ENCODE measurements around the gene TIE1. TPM values are rescaled to one million over a fixed set of nuclear protein-coding genes. Genes with fewer than 3 reads are reported as not detected.

TIE1 gene
- total RNA-seq, 1 donor from 2014 or later, result 0.98 TPM

DNA sequence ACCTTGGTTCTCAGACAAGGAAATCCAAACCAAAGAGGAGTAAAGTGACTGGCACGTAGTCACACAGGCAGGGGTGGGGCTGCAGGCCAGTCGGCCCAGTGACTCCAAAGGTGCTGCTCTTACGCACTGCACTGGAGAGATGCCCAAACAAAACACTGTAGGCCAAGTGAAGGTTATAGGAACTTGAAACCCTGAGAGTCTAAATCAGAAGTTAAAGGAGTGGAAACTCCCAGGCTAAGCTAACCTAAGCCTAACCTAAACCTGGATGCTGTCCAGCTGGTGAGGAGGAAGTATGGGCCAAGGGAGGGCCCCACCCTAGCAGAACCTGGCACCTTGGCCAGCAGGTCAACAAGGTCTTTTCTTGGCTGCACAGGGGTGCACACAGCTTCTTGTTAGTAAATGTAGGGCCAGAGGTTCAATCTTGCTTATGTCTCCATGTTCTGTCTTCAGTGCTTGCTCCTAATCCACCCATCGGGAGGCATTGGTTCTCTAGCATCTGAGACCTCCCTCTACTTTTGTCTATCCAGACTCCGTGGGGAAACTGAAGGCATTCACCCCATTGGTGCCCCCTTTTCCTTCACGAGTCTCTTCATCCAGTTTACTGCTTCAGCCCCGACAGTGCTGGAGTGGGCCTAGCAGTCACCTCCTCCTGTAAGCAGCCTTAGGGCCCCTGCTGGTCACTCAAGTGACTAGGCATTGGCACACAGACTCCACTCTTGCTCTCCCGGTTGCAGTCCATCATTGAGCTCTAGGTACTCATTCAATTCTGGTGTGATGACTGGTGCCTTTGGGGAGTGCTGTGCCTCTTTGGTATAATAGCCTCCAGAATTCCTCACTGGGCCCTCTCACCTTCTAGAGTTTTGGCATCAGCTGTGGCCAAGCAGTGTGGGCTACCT, 43.9 kb upstream of the TIE1 start:
- no peak overlapping the region for H3K27ac ChIP-seq (ENCODE audit: low read depth, low read length)
- Mint-ChIP-seq H3K4me1 (ENCODE audit: low read depth, unreplicated experiment) (no peaks in the 10 kb centered on the region), H3K9me3 (ENCODE audit: unreplicated experiment) (peaks cover 12% of the 10 kb centered on the region), H3K4me3 (ENCODE audit: unreplicated experiment) (no peak overlapping the region), H3K27ac (ENCODE audit: unreplicated experiment) (no peak overlapping the region), H3K36me3 (ENCODE audit: low read depth, unreplicated experiment) (peaks cover 4% of the 10 kb centered on the region), H3K27me3 (ENCODE audit: low read depth, unreplicated experiment) (peaks cover 34% of the 10 kb centered on the region)
- no peak overlapping the region for H3K9ac ChIP-seq (ENCODE audit: low read length)
- H3K4me3 ChIP-seq (ENCODE audit: insufficient read depth, low read depth, low read length), result no peak overlapping the region
- no peaks in the 10 kb centered on the region for H3K79me2 ChIP-seq (ENCODE audit: insufficient read depth, low read length)
- FAIRE-seq (no peak), DNase-seq (ENCODE audit: low read depth) (no peak)
- H3K36me3 ChIP-seq (ENCODE audit: insufficient read depth, low read length), result no peaks in the 10 kb centered on the region
- no peak overlapping the region for H2AFZ ChIP-seq (ENCODE audit: low read depth, low read length)
- H4K20me1 ChIP-seq (ENCODE audit: insufficient read depth, low read length), result no peaks in the 10 kb centered on the region
- TF ChIP-seq, protein P1, sequence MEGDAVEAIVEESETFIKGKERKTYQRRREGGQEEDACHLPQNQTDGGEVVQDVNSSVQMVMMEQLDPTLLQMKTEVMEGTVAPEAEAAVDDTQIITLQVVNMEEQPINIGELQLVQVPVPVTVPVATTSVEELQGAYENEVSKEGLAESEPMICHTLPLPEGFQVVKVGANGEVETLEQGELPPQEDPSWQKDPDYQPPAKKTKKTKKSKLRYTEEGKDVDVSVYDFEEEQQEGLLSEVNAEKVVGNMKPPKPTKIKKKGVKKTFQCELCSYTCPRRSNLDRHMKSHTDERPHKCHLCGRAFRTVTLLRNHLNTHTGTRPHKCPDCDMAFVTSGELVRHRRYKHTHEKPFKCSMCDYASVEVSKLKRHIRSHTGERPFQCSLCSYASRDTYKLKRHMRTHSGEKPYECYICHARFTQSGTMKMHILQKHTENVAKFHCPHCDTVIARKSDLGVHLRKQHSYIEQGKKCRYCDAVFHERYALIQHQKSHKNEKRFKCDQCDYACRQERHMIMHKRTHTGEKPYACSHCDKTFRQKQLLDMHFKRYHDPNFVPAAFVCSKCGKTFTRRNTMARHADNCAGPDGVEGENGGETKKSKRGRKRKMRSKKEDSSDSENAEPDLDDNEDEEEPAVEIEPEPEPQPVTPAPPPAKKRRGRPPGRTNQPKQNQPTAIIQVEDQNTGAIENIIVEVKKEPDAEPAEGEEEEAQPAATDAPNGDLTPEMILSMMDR (IDR thresholded peaks at IDR 0.05; ENCODE audit: insufficient read depth, low read depth, low read length), result no peak
- no peak for TF ChIP-seq EZH2 (IDR thresholded peaks at IDR 0.05; ENCODE audit: insufficient read depth, low read length)
- no peaks in the 10 kb centered on the region for H3K9me3 ChIP-seq (ENCODE audit: insufficient read depth, low read depth, low read length)
- H3K27me3 ChIP-seq (ENCODE audit: insufficient read depth, low read length), result peaks cover 7% of the 10 kb centered on the region
- H3K4me2 ChIP-seq (ENCODE audit: low read length), result no peak overlapping the region
- H3K4me1 ChIP-seq (ENCODE audit: insufficient read depth, low read length), result no peaks in the 10 kb centered on the region

DNA sequence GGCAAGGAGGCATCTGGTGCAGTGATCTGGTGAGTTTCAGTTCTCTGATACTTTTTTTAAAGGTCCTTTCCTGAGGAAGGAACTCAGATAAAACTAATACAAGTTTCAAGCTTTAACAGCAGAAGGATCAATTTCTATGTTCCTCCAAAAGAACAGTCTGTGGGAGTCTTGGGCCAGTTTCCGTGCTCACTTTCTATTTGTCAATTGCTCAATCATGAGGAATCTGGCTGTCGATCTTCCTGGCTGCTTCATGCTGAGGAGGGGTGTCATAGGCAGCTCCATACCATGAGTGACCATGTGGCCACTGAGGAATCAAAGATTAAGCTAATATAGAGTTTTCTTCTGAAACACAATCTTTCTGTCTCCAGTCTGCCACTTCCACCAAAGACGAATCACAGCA, 42.4 kb upstream of the TIE1 start:
- H3K4me1 Mint-ChIP-seq (ENCODE audit: low read depth, unreplicated experiment), result no peaks in the 10 kb centered on the region
- H3K36me3 ChIP-seq (ENCODE audit: insufficient read depth, low read length), result no peaks in the 10 kb centered on the region
- H3K27ac Mint-ChIP-seq (ENCODE audit: unreplicated experiment), result no peak overlapping the region
- no peak overlapping the region for H3K4me2 ChIP-seq (ENCODE audit: low read length)
- no peak overlapping the region for H3K27ac ChIP-seq (ENCODE audit: low read depth, low read length)
- H3K27me3 Mint-ChIP-seq (ENCODE audit: low read depth, unreplicated experiment), result peaks cover 25% of the 10 kb centered on the region
- no peak overlapping the region for H3K4me3 Mint-ChIP-seq (ENCODE audit: unreplicated experiment)
- H3K27me3 ChIP-seq (ENCODE audit: insufficient read depth, low read length), result peaks cover 4% of the 10 kb centered on the region
- H2AFZ ChIP-seq (ENCODE audit: low read depth, low read length), result no peak overlapping the region
- peaks cover 1% of the 10 kb centered on the region for H3K9me3 ChIP-seq (ENCODE audit: insufficient read depth, low read depth, low read length)
- peaks cover 4% of the 10 kb centered on the region for H3K36me3 Mint-ChIP-seq (ENCODE audit: low read depth, unreplicated experiment)
- DNase-seq (ENCODE audit: low read depth), result no peak
- no peaks in the 10 kb centered on the region for H3K4me1 ChIP-seq (ENCODE audit: insufficient read depth, low read length)
- H4K20me1 ChIP-seq (ENCODE audit: insufficient read depth, low read length), result no peaks in the 10 kb centered on the region
- H3K79me2 ChIP-seq (ENCODE audit: insufficient read depth, low read length), result no peaks in the 10 kb centered on the region
- TF ChIP-seq, protein P1 (IDR thresholded peaks at IDR 0.05; ENCODE audit: insufficient read depth, low read depth, low read length), result no peak
- no peak for TF ChIP-seq EZH2 (IDR thresholded peaks at IDR 0.05; ENCODE audit: insufficient read depth, low read length)
- peaks cover 22% of the 10 kb centered on the region for H3K9me3 Mint-ChIP-seq (ENCODE audit: unreplicated experiment)
- H3K9ac ChIP-seq (ENCODE audit: low read length), result no peak overlapping the region
- no peak overlapping the region for H3K4me3 ChIP-seq (ENCODE audit: insufficient read depth, low read depth, low read length)
- FAIRE-seq, result no peak

DNA sequence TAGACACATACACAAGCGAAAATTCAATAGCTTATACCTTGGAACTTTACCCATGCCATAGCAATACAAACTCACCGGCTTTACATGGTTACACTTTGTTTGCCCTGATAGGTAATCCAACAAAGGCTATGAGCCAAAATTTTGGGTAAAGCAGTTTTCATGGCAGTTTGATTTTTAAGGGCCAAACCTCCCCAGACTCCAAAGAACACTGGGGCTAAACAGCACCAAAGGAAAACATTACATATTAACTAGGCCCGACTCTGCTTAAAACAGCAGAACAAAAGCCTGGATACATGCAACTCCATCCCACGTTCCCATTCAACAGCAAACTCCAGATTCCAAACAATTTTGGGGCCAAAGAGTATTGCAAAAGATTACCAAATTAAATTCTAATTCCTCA, 35.4 kb upstream of the TIE1 start:
- Histone ChIP-seq H4K20me1 (ENCODE audit: insufficient read depth, low read length) (no peaks in the 10 kb centered on the region), H3K4me1 (ENCODE audit: insufficient read depth, low read length) (peaks cover 1% of the 10 kb centered on the region), H3K4me3 (ENCODE audit: insufficient read depth, low read depth, low read length) (no peak overlapping the region), H3K9me3 (ENCODE audit: insufficient read depth, low read depth, low read length) (peaks cover 5% of the 10 kb centered on the region), H3K27me3 (ENCODE audit: insufficient read depth, low read length) (no peaks in the 10 kb centered on the region), H2AFZ (ENCODE audit: low read depth, low read length) (no peak overlapping the region), H3K27ac (ENCODE audit: low read depth, low read length) (no peak overlapping the region), H3K9ac (ENCODE audit: low read length) (no peak overlapping the region), H3K36me3 (ENCODE audit: insufficient read depth, low read length) (no peaks in the 10 kb centered on the region), H3K4me2 (ENCODE audit: low read length) (no peak overlapping the region), H3K79me2 (ENCODE audit: insufficient read depth, low read length) (no peaks in the 10 kb centered on the region)
- Mint-ChIP-seq H3K36me3 (ENCODE audit: low read depth, unreplicated experiment) (peaks cover 8% of the 10 kb centered on the region), H3K27ac (ENCODE audit: unreplicated experiment) (no peak overlapping the region), H3K4me1 (ENCODE audit: low read depth, unreplicated experiment) (no peaks in the 10 kb centered on the region), H3K4me3 (ENCODE audit: unreplicated experiment) (no peak overlapping the region), H3K27me3 (ENCODE audit: low read depth, unreplicated experiment) (peaks cover 3% of the 10 kb centered on the region), H3K9me3 (ENCODE audit: unreplicated experiment) (peaks cover 28% of the 10 kb centered on the region)
- DNase-seq (ENCODE audit: low read depth) (no peak), FAIRE-seq (no peak)
- TF ChIP-seq, protein P1 (IDR thresholded peaks at IDR 0.05; ENCODE audit: insufficient read depth, low read depth, low read length), result no peak
- no peak for TF ChIP-seq EZH2 (IDR thresholded peaks at IDR 0.05; ENCODE audit: insufficient read depth, low read length)

Data from astrocyte (in vitro differentiated cells and primary cell).